HepG2 (cell line): ENCODE data around the gene ZNF638. TPM values are rescaled to one million over a fixed set of nuclear protein-coding genes. Genes with fewer than 3 reads are reported as not detected.
A peak's percentile ranks its signal among the peaks of the same experiment; 100 is the strongest.

Source experiments
- CBX2 ChIP-seq, 2 experiments: fragments of 200-600 bp in 1 of 2; sonication (generic); formaldehyde crosslinking in 1 of 2; IDR thresholded peaks; 2 replicates each; pipeline versions ENCODE4 v1.7.0 to v1.8.1; 2018 to 2022; ENCODE audit warnings: low read depth in 2 of 2, low read length in 1 of 2, mild to moderate bottlenecking in 1 of 2, missing genetic modification reagents in 1 of 2
- CTCF ChIP-seq: sonication (generic); formaldehyde crosslinking; IDR thresholded peaks from 2 replicates; pipeline ENCODE4 v1.5.0; 2020; ENCODE audit warnings: mild to moderate bottlenecking, missing genetic modification reagents, moderate library complexity
- ELF3 ChIP-seq: IDR thresholded peaks from 2 replicates; pipeline ENCODE4 v1.6.1; 2016; ENCODE audit warnings: missing genetic modification reagents, missing compliant biosample characterization
- KLF6 ChIP-seq: IDR thresholded peaks from 2 replicates; pipeline ENCODE4 v1.8.0; 2016; ENCODE audit warnings: missing biosample characterization, missing genetic modification reagents
- STAG1 ChIP-seq: sonication (generic); formaldehyde crosslinking; IDR thresholded peaks from 2 replicates; pipeline ENCODE4 v1.4.0; 2020; ENCODE audit warnings: missing genetic modification reagents
- ZNF160 ChIP-seq: sonication (generic); formaldehyde crosslinking; IDR thresholded peaks from 2 replicates; pipeline ENCODE4 v1.8.0; 2022; ENCODE audit warnings: mild to moderate bottlenecking, inconsistent platforms, missing genetic modification reagents
- ZNF550 ChIP-seq: sonication (generic); formaldehyde crosslinking; IDR thresholded peaks from 2 replicates; pipeline ENCODE4 v1.4.0; 2020; ENCODE audit warnings: mild to moderate bottlenecking, missing genetic modification reagents, borderline replicate concordance
- ZNF678 ChIP-seq: sonication (generic); formaldehyde crosslinking; IDR thresholded peaks from 2 replicates; pipeline ENCODE4 v1.4.0; 2020; ENCODE audit warnings: mild to moderate bottlenecking, missing genetic modification reagents
- ZNF709 ChIP-seq: sonication (generic); formaldehyde crosslinking; IDR thresholded peaks from 2 replicates; pipeline ENCODE4 v1.5.0; 2020; ENCODE audit warnings: mild to moderate bottlenecking, missing genetic modification reagents
- polyA plus RNA-seq, 8 experiments: library from polyadenylated mRNA; depleted of rRNA in 3 of 8; stranded (reverse) in 7 of 8; unstranded in 1 of 8; fragments of >200 nt; fragmentation: Illumina TruSeq in 4 of 8; extraction: Trizol in 4 of 8; gene quantifications; 2 replicates each; pipeline versions ENCODE4 v1.2.1 to v1.2.3, GENCODE V29; 2011 to 2016; ENCODE audit warnings: low read depth in 4 of 8, missing spikeins in 1 of 8, mixed read lengths in 1 of 8; ENCODE audit not compliant: insufficient read depth in 1 of 8
- total RNA-seq, 5 experiments: library from RNA; depleted of rRNA; stranded (reverse); fragments of >200 nt; fragmentation: Illumina TruSeq; extraction: Trizol; gene quantifications; 2 replicates each; pipeline ENCODE4 v1.2.3, GENCODE V29; 2016; ENCODE audit warnings: low read depth in 1 of 5
- TF ChIP-seq, protein P1 (sequence below): sonication (generic); formaldehyde crosslinking; IDR thresholded peaks from 2 replicates; pipeline ENCODE4 v1.5.1; 2020; ENCODE audit warnings: missing genetic modification reagents, mild to moderate bottlenecking, borderline replicate concordance
- TF ChIP-seq, protein P2 (sequence below): sonication (generic); formaldehyde crosslinking; IDR thresholded peaks from 2 replicates; pipeline ENCODE4 v1.5.1; 2020; ENCODE audit warnings: missing genetic modification reagents, mild to moderate bottlenecking, borderline replicate concordance
- TF ChIP-seq, protein P3 (sequence below): sonication (generic); formaldehyde crosslinking; IDR thresholded peaks from 2 replicates; pipeline ENCODE4 v1.4.0; 2020; ENCODE audit warnings: missing genetic modification reagents, mild to moderate bottlenecking, borderline replicate concordance

Gene ZNF638
- total and polyA plus RNA-seq, 2 of the 13 experiments (the other 11 are each of a cell fraction or from before 2014, with no cell fraction given), result 92.7 to 144 TPM

DNA sequence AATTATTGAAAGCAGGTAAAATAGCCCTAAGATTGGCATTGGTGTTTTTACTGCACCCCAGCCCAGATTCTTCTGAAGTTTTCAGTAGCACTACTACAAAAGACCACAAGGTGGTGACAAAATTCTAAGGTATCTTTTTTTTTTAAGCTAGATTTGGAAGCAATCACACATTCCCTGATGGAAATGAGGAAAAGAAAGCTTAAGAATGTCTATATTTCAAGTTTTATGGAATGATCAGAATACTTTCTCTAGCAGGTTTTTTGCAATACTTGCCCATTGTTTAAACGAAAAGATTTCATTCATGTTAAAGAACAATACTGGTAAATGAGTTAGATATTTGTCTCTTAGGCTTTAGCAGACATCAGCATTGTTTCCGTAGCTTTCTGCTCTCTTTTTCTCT, 32.1 kb upstream of the ZNF638 start (continued):
- TF ChIP-seq, protein P1, sequence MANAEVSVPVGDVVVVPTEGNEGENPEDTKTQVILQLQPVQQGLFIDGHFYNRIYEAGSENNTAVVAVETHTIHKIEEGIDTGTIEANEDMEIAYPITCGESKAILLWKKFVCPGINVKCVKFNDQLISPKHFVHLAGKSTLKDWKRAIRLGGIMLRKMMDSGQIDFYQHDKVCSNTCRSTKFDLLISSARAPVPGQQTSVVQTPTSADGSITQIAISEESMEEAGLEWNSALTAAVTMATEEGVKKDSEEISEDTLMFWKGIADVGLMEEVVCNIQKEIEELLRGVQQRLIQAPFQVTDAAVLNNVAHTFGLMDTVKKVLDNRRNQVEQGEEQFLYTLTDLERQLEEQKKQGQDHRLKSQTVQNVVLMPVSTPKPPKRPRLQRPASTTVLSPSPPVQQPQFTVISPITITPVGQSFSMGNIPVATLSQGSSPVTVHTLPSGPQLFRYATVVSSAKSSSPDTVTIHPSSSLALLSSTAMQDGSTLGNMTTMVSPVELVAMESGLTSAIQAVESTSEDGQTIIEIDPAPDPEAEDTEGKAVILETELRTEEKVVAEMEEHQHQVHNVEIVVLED, result no peak
- TF ChIP-seq CTCF (CRISPR knock-in tag) (peak; percentile 71), ELF3 (CRISPR knock-in tag) (0 out of 2 replicates have a peak, but pooled peaks have one; percentile 12), ZNF678 (CRISPR knock-in tag) (no peak), KLF6 (CRISPR knock-in tag) (0 out of 2 replicates have a peak, but pooled peaks have one; percentile 22), ZNF160 (CRISPR knock-in tag) (no peak), ZNF550 (no peak), ZNF709 (no peak), STAG1 (CRISPR knock-in tag) (peak; percentile 84), CBX2 (IDR thresholded peaks at IDR 0.05; ENCODE audit: low read depth, low read length) (no peak), CBX2 (CRISPR knock-in tag; IDR thresholded peaks at IDR 0.05; ENCODE audit: low read depth) (no peak)
- TF ChIP-seq, protein P2, sequence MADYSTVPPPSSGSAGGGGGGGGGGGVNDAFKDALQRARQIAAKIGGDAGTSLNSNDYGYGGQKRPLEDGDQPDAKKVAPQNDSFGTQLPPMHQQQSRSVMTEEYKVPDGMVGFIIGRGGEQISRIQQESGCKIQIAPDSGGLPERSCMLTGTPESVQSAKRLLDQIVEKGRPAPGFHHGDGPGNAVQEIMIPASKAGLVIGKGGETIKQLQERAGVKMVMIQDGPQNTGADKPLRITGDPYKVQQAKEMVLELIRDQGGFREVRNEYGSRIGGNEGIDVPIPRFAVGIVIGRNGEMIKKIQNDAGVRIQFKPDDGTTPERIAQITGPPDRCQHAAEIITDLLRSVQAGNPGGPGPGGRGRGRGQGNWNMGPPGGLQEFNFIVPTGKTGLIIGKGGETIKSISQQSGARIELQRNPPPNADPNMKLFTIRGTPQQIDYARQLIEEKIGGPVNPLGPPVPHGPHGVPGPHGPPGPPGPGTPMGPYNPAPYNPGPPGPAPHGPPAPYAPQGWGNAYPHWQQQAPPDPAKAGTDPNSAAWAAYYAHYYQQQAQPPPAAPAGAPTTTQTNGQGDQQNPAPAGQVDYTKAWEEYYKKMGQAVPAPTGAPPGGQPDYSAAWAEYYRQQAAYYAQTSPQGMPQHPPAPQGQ (CRISPR knock-in tag), result no peak
- TF ChIP-seq, protein P3, sequence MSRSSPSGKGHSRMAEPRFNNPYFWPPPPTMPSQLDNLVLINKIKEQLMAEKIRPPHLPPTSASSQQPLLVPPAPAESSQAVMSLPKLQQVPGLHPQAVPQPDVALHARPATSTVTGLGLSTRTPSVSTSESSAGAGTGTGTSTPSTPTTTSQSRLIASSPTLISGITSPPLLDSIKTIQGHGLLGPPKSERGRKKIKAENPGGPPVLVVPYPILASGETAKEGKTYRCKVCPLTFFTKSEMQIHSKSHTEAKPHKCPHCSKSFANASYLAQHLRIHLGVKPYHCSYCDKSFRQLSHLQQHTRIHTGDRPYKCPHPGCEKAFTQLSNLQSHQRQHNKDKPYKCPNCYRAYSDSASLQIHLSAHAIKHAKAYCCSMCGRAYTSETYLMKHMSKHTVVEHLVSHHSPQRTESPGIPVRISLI (CRISPR knock-in tag), result peak; percentile 26; the same call in 1 of the 2 replicates
